Measurements from ENCODE around the gene ACAP1.
A peak's percentile ranks its signal among the peaks of the same experiment; 100 is the strongest.

ACAP1 gene

DNA sequence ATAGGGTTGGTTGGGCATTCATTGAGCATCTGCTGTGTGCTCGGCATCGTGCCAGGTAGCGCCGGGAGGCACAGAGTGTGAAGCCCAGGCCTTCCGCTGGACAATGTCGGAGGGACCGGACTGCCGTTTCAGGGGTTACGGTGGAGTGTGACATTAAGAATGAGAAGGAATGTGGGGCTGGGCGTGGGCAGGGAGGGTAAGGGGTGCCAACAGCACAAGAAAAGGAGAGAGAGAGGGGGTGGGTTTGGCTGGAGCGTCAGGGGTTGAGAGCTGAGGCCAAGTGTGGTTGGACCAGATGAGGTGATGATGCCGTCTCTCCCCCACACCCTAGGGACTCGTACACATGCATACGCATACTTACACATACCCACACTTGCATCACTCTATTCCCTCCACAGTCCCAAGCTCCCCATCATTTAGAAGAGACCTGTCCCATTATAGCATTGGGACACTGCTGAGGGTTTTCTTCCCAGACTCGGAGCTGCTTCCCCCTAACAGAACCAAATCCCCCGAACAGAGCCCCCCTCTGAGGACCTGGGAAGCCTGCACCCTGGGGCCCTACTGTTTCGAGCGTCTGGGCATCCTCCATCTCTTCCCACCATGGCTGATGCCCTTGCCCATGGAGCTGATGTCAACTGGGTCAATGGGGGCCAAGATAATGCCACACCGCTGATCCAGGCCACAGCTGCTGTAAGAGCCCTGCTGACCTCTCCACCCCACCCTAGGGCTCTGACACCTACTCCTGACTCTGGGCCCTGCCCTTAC is 12.3 kb downstream of the ACAP1 start:
- H3K4me1 Mint-ChIP-seq (ENCODE audit: low read depth): peaks cover 58% of the 10 kb centered on the region
- H3K4me3 Mint-ChIP-seq: no peak overlapping the region
- no peak overlapping the region for H3K27ac Mint-ChIP-seq
- intact Hi-C loops (cut with micrococcal nuclease): loop anchor here (2.0 kb wide), 1 partner anchor 300 kb away; no protein-coding TSS in a partner anchor
- peaks cover 72% of the 10 kb centered on the region for H3K36me3 Mint-ChIP-seq (ENCODE audit: low read depth)
- H3K9me3 Mint-ChIP-seq: no peaks in the 10 kb centered on the region
- no peaks in the 10 kb centered on the region for H3K27me3 Mint-ChIP-seq

DNA sequence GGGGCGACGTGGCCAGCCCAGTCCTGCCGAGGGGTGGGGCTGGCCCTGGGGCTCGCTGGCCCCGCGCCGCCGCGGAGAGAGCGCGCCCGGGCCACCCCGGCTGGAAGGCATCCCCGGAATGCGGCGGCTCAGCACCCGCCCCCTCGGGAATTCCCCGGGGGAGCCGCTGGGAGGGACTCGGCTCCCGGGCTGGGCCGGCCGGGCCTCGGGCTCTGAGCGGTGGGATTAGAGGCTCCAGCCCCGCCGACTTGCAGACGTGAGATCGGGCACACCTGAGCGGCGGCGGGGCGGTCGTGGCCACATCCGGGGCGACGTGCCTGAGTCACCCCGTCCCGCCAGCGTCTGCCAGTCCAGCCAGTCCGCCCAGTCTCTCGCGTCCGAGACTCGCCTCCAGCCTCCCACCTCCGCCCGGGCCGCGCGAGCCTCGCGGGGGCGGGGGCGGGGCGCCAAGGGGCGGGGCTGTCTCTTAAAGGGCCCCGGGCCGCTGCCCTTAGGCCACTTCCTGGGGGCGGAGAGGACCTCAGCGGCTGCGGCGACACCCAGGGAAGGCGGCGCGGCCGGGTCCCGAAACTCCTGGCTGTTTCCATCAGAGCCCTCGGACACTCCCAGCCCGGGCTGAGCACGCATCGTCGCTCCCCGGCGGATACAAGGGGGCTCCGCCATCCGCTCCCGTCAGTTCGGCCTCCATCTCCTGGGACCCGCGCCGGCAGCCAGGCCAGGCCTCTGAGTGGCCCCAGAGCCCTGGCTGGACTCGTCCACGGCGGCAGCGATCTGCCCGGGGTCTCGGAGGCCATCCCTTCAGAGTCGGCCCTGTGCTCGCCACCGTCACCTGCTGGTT is 15.6 kb downstream of the ACAP1 start, which contains the start of gene KCTD11:
Gene KCTD11, plus strand, starts transcription at position 498 of the 838 bp plus-strand sequence.
- Mint-ChIP-seq H3K4me1 (ENCODE audit: low read depth) (peaks cover 81% of the 10 kb centered on the region), H3K36me3 (ENCODE audit: low read depth) (peaks cover 43% of the 10 kb centered on the region), H3K27me3 (peaks cover 8% of the 10 kb centered on the region), H3K27ac (peak within 1 kb of the TSS; percentile 84), H3K4me3 (peak within 1 kb of the TSS; percentile 97), H3K9me3 (no peaks in the 10 kb centered on the region)
- intact Hi-C loops (cut with micrococcal nuclease): loop anchor here (5.0 to 10.0 kb wide), 3 partner anchors 53 to 133 kb away; partner anchors contain the start of genes FGF11, NLGN2, POLR2A and SLC35G6

DNA sequence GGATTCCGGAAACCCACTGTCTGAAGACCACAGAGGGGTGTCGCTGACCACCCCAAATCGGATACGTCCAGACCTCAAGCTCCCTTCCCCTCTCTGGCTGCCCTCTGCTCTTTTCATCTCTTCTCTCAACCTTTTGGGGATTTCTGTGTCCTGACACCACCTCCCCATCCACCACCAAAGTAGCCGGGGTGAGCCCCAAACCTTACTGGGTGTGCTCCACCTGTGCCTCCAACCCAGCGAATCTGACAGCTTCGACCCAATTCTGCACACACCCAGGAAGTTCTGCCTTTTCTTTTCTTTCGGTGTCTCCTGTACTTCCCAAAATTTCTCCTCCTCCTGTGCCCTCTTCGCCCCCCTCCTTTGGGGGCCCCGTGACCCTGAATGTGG is 16.2 kb downstream of the ACAP1 start:
- H3K9me3 Mint-ChIP-seq: no peaks in the 10 kb centered on the region
- peaks cover 12% of the 10 kb centered on the region for H3K27me3 Mint-ChIP-seq
- H3K4me3 Mint-ChIP-seq: peak overlapping the region; percentile 97
- H3K27ac Mint-ChIP-seq: peak overlapping the region; percentile 84
- peaks cover 37% of the 10 kb centered on the region for H3K36me3 Mint-ChIP-seq (ENCODE audit: low read depth)
- intact Hi-C loops (cut with micrococcal nuclease): loop anchor here (5.0 to 10.0 kb wide), 3 partner anchors 52 to 132 kb away; partner anchors contain the start of genes FGF11, NLGN2, POLR2A and SLC35G6
- peaks cover 77% of the 10 kb centered on the region for H3K4me1 Mint-ChIP-seq (ENCODE audit: low read depth)

DNA sequence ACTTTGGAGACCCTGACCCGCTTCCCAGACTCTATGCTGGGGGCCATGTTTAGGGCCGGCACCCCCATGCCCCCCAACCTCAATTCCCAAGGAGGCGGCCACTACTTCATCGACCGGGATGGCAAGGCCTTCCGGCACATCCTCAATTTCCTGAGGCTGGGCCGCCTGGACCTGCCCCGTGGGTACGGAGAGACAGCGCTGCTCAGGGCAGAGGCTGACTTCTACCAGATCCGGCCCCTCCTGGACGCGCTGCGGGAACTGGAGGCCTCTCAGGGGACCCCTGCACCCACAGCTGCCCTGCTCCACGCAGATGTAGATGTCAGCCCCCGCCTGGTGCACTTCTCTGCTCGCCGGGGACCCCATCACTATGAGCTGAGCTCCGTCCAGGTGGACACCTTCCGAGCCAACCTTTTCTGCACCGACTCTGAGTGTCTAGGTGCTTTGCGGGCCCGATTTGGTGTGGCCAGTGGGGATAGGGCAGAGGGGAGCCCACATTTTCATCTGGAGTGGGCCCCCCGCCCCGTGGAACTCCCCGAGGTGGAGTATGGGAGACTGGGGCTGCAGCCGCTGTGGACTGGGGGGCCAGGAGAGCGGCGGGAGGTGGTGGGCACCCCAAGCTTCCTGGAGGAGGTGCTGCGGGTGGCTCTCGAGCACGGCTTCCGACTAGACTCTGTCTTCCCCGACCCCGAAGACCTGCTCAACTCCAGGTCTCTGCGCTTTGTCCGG is 16.7 kb downstream of the ACAP1 start:
- peaks cover 31% of the 10 kb centered on the region for H3K36me3 Mint-ChIP-seq (ENCODE audit: low read depth)
- peak overlapping the region; percentile 97 for H3K4me3 Mint-ChIP-seq
- H3K9me3 Mint-ChIP-seq: no peaks in the 10 kb centered on the region
- H3K27ac Mint-ChIP-seq: peak overlapping the region; percentile 84
- peaks cover 71% of the 10 kb centered on the region for H3K4me1 Mint-ChIP-seq (ENCODE audit: low read depth)
- H3K27me3 Mint-ChIP-seq: peaks cover 12% of the 10 kb centered on the region
- intact Hi-C loops (cut with micrococcal nuclease): loop anchor here (5.0 to 10.0 kb wide), 3 partner anchors 52 to 132 kb away; partner anchors contain the start of genes FGF11, NLGN2, POLR2A and SLC35G6

DNA sequence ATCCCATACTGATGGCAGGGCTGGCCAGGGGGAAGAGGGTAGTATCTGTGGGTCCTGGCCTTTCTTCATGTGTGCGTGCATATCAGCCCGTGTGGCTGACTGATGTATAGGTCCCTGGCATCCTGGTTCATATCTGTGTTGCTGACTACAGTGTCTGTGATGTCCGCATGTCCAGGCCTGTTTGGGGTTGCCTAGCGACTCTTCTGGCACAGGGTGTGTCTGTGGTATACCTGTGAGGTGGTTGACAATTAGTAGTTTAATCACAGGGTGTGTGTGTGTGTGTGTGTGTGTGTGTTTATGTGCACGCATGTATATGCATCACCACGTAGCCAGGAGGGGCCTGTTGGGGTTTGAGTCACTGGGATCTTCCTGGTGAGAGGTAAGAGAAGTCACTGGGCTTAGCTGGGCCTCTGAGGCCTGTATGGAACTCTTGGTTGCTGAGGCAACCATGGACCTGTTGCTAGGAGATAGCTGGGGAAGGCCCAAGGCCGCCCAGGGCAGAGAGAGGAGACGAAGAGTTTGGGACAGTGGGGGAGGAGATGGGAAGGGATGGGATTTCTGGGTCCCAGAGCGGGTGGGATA is 18.0 kb downstream of the ACAP1 start:
- Mint-ChIP-seq H3K27me3 (peaks cover 12% of the 10 kb centered on the region), H3K4me3 (no peak overlapping the region)

DNA sequence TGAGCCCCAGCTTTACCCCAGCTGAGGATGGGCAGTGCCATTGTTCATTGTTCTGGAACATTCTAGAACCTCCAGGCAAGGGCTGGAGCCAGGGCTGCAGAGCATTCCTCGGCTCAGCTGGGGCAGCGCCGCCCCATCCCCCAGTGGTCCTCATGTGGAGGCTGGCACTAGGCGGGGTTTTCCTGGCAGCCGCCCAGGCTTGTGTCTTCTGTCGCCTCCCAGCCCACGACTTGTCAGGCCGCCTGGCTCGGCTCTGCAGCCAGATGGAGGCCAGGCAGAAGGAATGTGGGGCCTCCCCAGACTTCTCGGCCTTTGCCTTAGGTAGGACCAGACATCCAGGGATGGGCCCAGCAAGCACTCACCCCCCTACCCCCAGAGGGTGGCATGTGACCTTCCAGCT is 18.7 kb downstream of the ACAP1 start, which contains the start of gene TMEM95:
Gene TMEM95, plus strand, starts transcription at position 104 of the 400 bp plus-strand sequence. Its CDS starts 49 bp downstream, at position 153.
- Mint-ChIP-seq H3K27me3 (peaks cover 12% of the 10 kb centered on the region), H3K36me3 (ENCODE audit: low read depth) (peaks cover 18% of the 10 kb centered on the region), H3K4me1 (ENCODE audit: low read depth) (peaks cover 54% of the 10 kb centered on the region), H3K4me3 (no peak within 1 kb of the TSS), H3K27ac (no peak within 1 kb of the TSS), H3K9me3 (no peaks in the 10 kb centered on the region)
- intact Hi-C loops (cut with micrococcal nuclease): loop anchor here (1.0 to 10.0 kb wide), 3 partner anchors 50 to 206 kb away; partner anchors contain the start of genes NLGN2, POLR2A, SENP3 and SLC35G6

More for the DNA sequence above, 18.0 kb downstream of the ACAP1 start:
- intact Hi-C loops (cut with micrococcal nuclease): loop anchor here (5.0 to 10.0 kb wide), 3 partner anchors 50 to 130 kb away; partner anchors contain the start of genes FGF11, NLGN2, POLR2A and SLC35G6
- Mint-ChIP-seq H3K4me1 (ENCODE audit: low read depth) (peaks cover 60% of the 10 kb centered on the region), H3K36me3 (ENCODE audit: low read depth) (peaks cover 18% of the 10 kb centered on the region), H3K9me3 (no peaks in the 10 kb centered on the region), H3K27ac (no peak overlapping the region)

DNA sequence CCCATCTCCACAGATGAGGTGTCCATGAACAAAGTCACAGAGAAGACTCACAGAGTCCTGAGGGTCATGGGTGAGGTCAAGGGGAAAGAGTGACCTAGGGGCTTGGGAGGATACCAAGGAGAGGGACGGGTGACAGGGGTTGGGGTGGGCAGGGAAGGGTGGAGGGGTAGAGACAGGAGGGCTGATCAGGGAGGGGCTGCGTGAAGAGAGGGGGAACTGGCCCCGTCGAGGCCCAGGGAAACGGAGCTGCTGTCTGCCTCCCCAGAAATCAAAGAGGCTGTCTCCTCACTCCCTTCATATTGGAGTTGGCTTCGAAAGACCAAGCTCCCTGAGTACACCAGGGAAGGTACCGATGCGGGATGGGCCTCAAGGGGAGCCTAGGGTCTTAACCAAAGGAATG is 19.2 kb downstream of the ACAP1 start:
- H3K4me3 Mint-ChIP-seq: no peak overlapping the region
- intact Hi-C loops (cut with micrococcal nuclease): loop anchor here (1.0 to 10.0 kb wide), 3 partner anchors 49 to 206 kb away; partner anchors contain the start of genes NLGN2, POLR2A, SENP3 and SLC35G6

DNA sequence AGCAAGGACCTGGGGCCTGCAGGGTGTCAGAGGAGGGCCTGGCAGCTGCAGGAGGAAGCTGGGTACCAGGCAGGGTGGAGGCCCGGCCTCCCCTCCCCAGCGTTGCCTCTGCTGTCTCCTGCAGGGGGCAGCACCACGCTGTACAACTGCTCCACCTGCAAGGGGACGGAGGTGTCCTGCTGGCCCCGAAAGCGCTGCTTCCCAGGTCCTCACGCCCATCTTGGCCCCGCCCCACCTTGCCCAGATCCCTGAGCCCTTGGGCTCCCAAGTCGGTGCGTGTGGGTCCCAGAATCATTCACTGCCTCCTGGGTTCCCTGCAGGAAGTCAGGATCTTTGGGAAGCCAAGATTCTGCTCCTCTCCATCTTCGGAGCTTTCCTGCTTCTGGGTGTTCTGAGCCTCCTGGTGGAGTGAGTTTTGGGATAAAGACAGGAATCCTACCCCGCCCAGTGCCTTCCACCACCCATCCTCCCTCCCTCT is 19.8 kb downstream of the ACAP1 start:
- peaks cover 15% of the 10 kb centered on the region for H3K36me3 Mint-ChIP-seq (ENCODE audit: low read depth)
- H3K27ac Mint-ChIP-seq: no peak overlapping the region
- H3K27me3 Mint-ChIP-seq: peaks cover 12% of the 10 kb centered on the region
- intact Hi-C loops (cut with micrococcal nuclease): loop anchor here (10.0 kb wide), 2 partner anchors 49 to 129 kb away; partner anchors contain the start of genes NLGN2, POLR2A, SLC35G6 and TMEM256
- no peaks in the 10 kb centered on the region for H3K9me3 Mint-ChIP-seq
- H3K4me1 Mint-ChIP-seq (ENCODE audit: low read depth): peaks cover 44% of the 10 kb centered on the region
- no peak overlapping the region for H3K4me3 Mint-ChIP-seq

More for the DNA sequence above, 19.2 kb downstream of the ACAP1 start:
- Mint-ChIP-seq H3K4me1 (ENCODE audit: low read depth) (peaks cover 49% of the 10 kb centered on the region), H3K27ac (no peak overlapping the region), H3K27me3 (peaks cover 12% of the 10 kb centered on the region), H3K9me3 (no peaks in the 10 kb centered on the region), H3K36me3 (ENCODE audit: low read depth) (peaks cover 18% of the 10 kb centered on the region)

DNA sequence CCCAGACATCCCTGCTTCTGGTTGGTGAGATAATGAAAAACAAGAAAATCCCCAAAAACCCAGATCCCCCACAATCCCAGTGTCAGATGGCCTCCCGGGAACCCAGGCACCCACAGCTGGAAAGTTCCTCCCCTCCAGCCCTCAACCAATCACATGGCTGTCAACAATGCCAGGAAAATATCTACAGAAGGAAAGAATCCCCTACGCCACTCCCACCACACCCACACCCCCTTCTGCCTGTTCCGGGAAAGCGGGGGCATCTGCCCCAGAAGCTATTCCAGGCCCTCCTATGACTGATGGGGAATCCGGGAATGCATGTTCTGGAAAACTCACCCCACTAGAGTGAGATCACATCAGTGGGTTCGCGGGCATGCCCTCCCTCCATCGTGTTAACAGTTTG is 20.4 kb downstream of the ACAP1 start:
- peaks cover 12% of the 10 kb centered on the region for H3K27me3 Mint-ChIP-seq
- H3K27ac Mint-ChIP-seq: no peak overlapping the region
- H3K36me3 Mint-ChIP-seq (ENCODE audit: low read depth): peaks cover 10% of the 10 kb centered on the region

DNA sequence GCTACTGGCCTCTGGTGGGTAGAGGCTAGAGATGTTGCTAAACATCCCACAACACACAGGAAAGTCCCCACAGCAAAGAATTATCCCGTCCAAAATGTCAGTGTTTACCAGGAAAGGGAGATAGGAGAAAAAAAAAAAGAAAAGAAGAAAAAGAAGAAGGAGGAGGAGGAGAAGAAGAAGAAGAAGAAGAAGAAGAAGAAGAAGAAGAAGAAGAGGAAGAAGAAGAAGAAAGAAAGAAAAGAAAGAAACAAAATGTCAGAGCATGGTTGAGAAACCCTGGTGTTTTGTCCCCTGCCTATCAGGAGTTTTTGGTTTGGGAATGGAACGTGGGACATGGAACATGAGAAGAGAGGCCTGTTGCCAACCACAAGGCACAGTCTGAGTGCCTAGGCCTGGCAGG is 21.1 kb downstream of the ACAP1 start:
- intact Hi-C loops (cut with micrococcal nuclease): loop anchor here (10.0 kb wide), 2 partner anchors 47 to 127 kb away; partner anchors contain the start of genes NLGN2, POLR2A, SLC35G6 and TMEM256
- Mint-ChIP-seq H3K36me3 (ENCODE audit: low read depth) (peaks cover 6% of the 10 kb centered on the region), H3K27me3 (peaks cover 12% of the 10 kb centered on the region), H3K4me3 (no peak overlapping the region), H3K27ac (no peak overlapping the region), H3K4me1 (ENCODE audit: low read depth) (peaks cover 36% of the 10 kb centered on the region), H3K9me3 (no peaks in the 10 kb centered on the region)

More for the DNA sequence above, 20.4 kb downstream of the ACAP1 start:
- intact Hi-C loops (cut with micrococcal nuclease): loop anchor here (10.0 kb wide), 2 partner anchors 48 to 128 kb away; partner anchors contain the start of genes NLGN2, POLR2A, SLC35G6 and TMEM256
- no peaks in the 10 kb centered on the region for H3K9me3 Mint-ChIP-seq
- peaks cover 40% of the 10 kb centered on the region for H3K4me1 Mint-ChIP-seq (ENCODE audit: low read depth)
- no peak overlapping the region for H3K4me3 Mint-ChIP-seq

DNA sequence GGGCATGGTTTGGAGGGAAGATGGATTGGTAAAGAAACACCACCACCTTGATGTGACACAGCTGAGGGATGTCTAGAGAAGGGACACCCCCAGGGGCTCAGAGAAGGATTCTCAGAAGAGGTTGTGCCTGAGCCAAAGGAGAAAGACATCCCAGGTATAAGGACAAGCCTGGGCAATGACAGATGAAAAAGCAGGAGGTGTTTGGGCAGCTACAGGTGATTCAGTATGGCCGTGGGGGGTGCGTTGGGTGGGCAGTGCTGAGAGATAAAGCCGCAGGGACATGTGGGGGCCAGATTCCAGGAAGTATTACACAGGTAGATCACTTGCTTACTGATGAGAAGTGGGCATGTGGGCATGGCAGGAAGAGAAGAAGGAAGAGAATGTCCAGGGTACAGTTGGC is 25.6 kb downstream of the ACAP1 start:
- Mint-ChIP-seq H3K4me1 (ENCODE audit: low read depth) (no peaks in the 10 kb centered on the region), H3K4me3 (no peak overlapping the region), H3K27ac (no peak overlapping the region), H3K27me3 (peaks cover 4% of the 10 kb centered on the region), H3K36me3 (ENCODE audit: low read depth) (no peaks in the 10 kb centered on the region), H3K9me3 (no peaks in the 10 kb centered on the region)
- intact Hi-C loops (cut with micrococcal nuclease): no loop called here

DNA sequence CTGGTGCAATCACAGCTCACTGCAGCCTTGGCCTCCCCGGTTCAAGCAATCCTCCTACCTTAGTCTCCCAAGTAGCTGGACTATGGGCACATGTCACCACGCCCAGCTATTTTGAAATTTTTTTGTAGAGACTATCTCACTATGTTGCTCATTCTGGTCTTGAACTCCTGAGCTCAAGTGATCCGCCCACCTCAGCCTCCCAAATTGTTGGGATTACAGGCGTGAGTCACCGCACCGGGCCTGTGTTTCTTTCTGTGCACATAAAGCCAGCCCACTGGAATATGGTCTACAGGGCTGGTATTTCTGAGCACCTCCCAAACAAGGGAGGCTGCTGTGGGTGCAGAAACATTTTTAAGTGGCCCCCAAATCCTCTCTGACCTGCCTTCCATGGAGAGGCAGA is 27.0 kb downstream of the ACAP1 start:
- Mint-ChIP-seq H3K36me3 (ENCODE audit: low read depth) (no peaks in the 10 kb centered on the region), H3K9me3 (no peaks in the 10 kb centered on the region), H3K4me1 (ENCODE audit: low read depth) (no peaks in the 10 kb centered on the region), H3K27ac (no peak overlapping the region), H3K4me3 (no peak overlapping the region), H3K27me3 (peaks cover 2% of the 10 kb centered on the region)
- intact Hi-C loops (cut with micrococcal nuclease): no loop called here

Measured in dendritic cell treated with granulocyte-macrophage colony-stimulating factor and Interleukin-4, amounts not matched to agents 40 ng/mL and 50 ng/mL, for 4 days (primary cell).